Measurements from ENCODE around the gene EPG5.

- no peak for TF ChIP-seq REST (IDR thresholded peaks at IDR 0.05; ENCODE audit: borderline replicate concordance)
- no peak for TF ChIP-seq TAF1 (IDR thresholded peaks at IDR 0.05; ENCODE audit: low read depth)
- TF ChIP-seq CTCF (IDR thresholded peaks at IDR 0.05; ENCODE audit: poor library complexity, severe bottlenecking): no peak
- no peak for TF ChIP-seq POLR2AphosphoS5 (IDR thresholded peaks at IDR 0.05)
- no peak for TF ChIP-seq EP300 (conservative IDR thresholded peaks at IDR 0.05; ENCODE audit: poor library complexity, severe bottlenecking)
- TF ChIP-seq RAD21 (conservative IDR thresholded peaks at IDR 0.05): no peak
- no peak for TF ChIP-seq EZH2 (IDR thresholded peaks at IDR 0.05; ENCODE audit: borderline replicate concordance, insufficient read depth, low read length, poor library complexity, severe bottlenecking)
- TF ChIP-seq SMC3 (conservative IDR thresholded peaks at IDR 0.05; ENCODE audit: poor library complexity): no peak
- no peak for TF ChIP-seq MXI1 (conservative IDR thresholded peaks at IDR 0.05; ENCODE audit: poor library complexity, severe bottlenecking)
Measured at GRCh38 chr18:45864081-45864480, 103.0 kb downstream of the EPG5 start.
